ENCODE measurements around the gene ITGB5.

Gene ITGB5

DNA sequence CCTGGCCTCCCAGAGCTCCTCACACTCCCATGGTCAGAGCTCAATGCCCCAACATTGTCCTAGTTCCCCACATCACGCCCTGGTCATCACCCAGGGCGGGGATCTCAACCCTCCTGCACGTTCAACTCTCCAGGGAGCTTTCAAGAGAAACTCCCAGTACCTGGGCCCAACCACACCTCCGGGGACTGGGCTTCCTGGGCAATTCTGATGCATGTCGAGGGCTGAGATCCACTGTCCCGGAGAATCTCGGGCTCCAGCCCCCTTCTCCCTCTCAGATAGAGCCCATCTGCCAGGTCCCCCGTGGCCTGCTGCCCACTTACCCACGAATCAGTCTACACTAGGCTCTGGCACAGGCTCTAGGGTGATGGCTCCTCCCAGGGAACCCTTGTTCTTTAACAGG lies 117.7 kb downstream of the ITGB5 start:
- H3K27ac ChIP-seq (ENCODE audit: low read depth, low read length, severe bottlenecking) = no peak overlapping the region

DNA sequence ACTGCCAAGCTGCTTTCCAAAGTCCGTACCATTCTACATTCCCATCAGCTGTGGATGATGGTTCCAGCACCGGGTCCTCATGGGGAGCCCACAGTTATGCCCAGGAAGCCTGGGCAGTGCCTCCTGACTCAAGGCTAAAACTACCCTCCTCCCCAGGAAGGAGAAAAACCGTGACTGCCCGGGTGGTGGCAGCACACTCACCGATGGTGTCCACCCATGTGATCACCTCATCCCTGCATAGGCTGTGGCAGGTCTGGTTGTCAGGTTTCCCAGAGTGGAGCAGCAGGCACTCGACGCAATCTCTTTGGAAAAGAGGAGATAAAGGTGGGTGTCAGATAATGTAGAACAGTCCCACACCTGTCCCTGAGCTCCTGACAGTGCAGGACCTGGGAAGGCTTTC lies 118.4 kb downstream of the ITGB5 start:
- H3K27ac ChIP-seq (ENCODE audit: low read depth, low read length, severe bottlenecking) = no peak overlapping the region
- no peaks in the 10 kb centered on the region for H3K9me3 ChIP-seq (ENCODE audit: control insufficient read depth, low read length)
- WGBS, 2 experiments (ENCODE audit: insufficient coverage in 2 of 2) = 71 to 82% methylated on average over 3 to 4 of the region's 7 CpGs
- H3K4me3 ChIP-seq (ENCODE audit: extremely low read depth, insufficient read depth, low read length, poor library complexity, severe bottlenecking) = no peak overlapping the region
- H3K4me1 ChIP-seq (ENCODE audit: control insufficient read depth, insufficient read depth, low read length, poor library complexity, severe bottlenecking) = peaks cover 29% of the 10 kb centered on the region
- H3K36me3 ChIP-seq (ENCODE audit: control insufficient read depth, insufficient read depth, low read length) = peaks cover 46% of the 10 kb centered on the region

More for the DNA sequence above, 117.7 kb downstream of the ITGB5 start:
- H3K4me3 ChIP-seq (ENCODE audit: extremely low read depth, insufficient read depth, low read length, poor library complexity, severe bottlenecking) = no peak overlapping the region
- peaks cover 43% of the 10 kb centered on the region for H3K36me3 ChIP-seq (ENCODE audit: control insufficient read depth, insufficient read depth, low read length)
- peaks cover 34% of the 10 kb centered on the region for H3K4me1 ChIP-seq (ENCODE audit: control insufficient read depth, insufficient read depth, low read length, poor library complexity, severe bottlenecking)
- WGBS, 2 experiments (ENCODE audit: insufficient coverage in 2 of 2) = 89 to 95% methylated on average over 6 to 9 of the region's 9 CpGs
- no peaks in the 10 kb centered on the region for H3K9me3 ChIP-seq (ENCODE audit: control insufficient read depth, low read length)

DNA sequence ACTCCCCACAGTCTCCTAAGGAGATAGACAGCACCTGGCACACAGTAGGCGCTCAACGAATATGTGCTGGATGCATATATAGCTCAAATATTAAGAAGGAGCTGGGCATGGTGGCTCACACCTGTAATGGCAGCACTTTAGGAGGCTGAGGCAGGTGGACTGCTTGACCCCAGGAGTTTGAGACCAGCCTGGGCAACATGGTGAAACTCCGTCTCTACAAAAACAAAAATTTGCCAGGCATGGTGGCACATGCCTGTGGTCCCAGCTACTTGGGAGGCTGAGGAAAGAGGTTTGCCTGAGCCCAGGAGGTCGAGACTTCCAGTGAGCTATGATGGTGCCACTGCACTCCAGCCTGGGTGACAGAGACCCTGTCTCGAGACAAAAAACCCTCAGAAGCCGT lies 119.5 kb downstream of the ITGB5 start:
- Histone ChIP-seq H3K9me3 (ENCODE audit: control insufficient read depth, low read length) (no peaks in the 10 kb centered on the region), H3K36me3 (ENCODE audit: control insufficient read depth, insufficient read depth, low read length) (peaks cover 50% of the 10 kb centered on the region), H3K27ac (ENCODE audit: low read depth, low read length, severe bottlenecking) (no peak overlapping the region), H3K4me3 (ENCODE audit: extremely low read depth, insufficient read depth, low read length, poor library complexity, severe bottlenecking) (no peak overlapping the region), H3K4me1 (ENCODE audit: control insufficient read depth, insufficient read depth, low read length, poor library complexity, severe bottlenecking) (peaks cover 21% of the 10 kb centered on the region)
- 88 to 92% methylated on average over 5 to 6 of the region's 6 CpGs for WGBS, 2 experiments (ENCODE audit: insufficient coverage in 2 of 2)

DNA sequence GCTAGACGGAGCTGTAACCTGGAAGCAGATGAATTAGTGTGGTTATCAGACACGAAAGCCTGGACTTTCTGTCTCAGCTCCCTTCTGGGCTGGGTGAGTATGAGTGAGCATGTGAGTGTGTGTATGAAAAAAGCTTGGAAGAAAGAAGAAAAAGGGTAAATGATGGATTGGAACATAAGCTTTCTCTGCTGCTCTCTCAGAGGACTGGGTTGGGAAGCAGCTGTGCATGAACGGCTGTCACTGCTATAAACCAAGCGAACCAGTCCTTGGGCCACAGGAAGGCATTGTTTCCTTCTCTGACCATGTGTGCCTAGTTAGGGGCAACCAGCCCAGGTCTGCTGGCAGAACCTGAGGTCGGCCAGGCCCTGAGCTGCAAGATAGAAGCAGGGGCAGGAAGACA lies 119.9 kb downstream of the ITGB5 start:
- no peak overlapping the region for H3K27ac ChIP-seq (ENCODE audit: low read depth, low read length, severe bottlenecking)
- peaks cover 54% of the 10 kb centered on the region for H3K36me3 ChIP-seq (ENCODE audit: control insufficient read depth, insufficient read depth, low read length)
- peaks cover 21% of the 10 kb centered on the region for H3K4me1 ChIP-seq (ENCODE audit: control insufficient read depth, insufficient read depth, low read length, poor library complexity, severe bottlenecking)
- H3K9me3 ChIP-seq (ENCODE audit: control insufficient read depth, low read length) = no peaks in the 10 kb centered on the region
- WGBS, 2 experiments (ENCODE audit: insufficient coverage in 2 of 2) = 89 to 94% methylated on average over 3 to 5 of the region's 5 CpGs
- H3K4me3 ChIP-seq (ENCODE audit: extremely low read depth, insufficient read depth, low read length, poor library complexity, severe bottlenecking) = no peak overlapping the region

DNA sequence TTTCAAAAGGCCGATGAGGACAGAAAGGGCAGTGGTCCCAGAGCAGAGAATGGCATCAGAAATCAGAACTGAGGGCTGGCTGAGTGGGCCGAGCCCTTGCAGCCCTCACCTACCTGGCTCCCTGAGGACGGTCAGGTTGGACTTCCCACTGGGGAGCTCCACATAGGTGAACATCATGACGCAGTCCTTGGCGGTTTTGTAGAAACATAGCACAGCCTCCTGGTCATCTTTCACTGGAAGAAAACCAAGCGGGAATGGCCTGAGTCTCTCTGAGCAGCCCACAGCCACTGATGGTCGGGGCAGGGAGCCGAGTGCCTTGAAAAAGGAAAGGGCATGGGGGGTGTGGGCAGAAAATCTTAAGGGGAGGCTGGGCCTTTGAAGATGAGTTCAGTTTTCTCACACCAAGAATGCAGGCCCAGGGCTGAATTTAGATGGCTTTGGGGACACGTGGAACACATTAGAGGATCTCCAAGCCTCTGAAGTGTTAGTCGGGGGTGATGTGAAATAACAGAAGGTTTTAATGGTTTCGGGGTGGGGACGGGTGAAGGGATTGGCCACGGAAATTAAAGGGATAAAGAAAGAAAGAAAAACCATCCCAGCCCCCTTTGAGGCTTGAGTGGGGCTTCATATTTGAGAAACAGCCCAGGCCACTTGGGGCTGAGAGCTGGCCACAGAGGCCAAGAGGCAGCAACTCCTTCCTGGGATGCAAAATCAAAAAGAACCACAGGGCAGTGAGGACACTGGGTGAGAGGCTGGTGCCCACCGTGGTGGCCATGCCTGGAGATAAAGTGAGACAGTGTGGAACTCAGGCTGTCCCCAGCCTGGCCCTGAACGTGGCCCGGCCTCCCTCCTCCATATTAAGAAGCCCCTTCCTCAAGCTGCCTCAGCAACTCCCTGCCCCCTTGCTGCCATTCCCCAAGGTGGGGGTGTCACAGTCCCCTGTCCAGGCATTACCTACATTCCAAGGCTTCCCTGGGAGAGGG lies 120.8 kb downstream of the ITGB5 start:
- 93 to 97% methylated on average over 12 to 14 of the region's 16 CpGs for WGBS, 2 experiments (ENCODE audit: insufficient coverage in 2 of 2)
- Histone ChIP-seq H3K4me3 (ENCODE audit: extremely low read depth, insufficient read depth, low read length, poor library complexity, severe bottlenecking) (no peak overlapping the region), H3K27ac (ENCODE audit: low read depth, low read length, severe bottlenecking) (no peak overlapping the region), H3K9me3 (ENCODE audit: control insufficient read depth, low read length) (no peaks in the 10 kb centered on the region), H3K4me1 (ENCODE audit: control insufficient read depth, insufficient read depth, low read length, poor library complexity, severe bottlenecking) (peaks cover 20% of the 10 kb centered on the region), H3K36me3 (ENCODE audit: control insufficient read depth, insufficient read depth, low read length) (peaks cover 56% of the 10 kb centered on the region)

DNA sequence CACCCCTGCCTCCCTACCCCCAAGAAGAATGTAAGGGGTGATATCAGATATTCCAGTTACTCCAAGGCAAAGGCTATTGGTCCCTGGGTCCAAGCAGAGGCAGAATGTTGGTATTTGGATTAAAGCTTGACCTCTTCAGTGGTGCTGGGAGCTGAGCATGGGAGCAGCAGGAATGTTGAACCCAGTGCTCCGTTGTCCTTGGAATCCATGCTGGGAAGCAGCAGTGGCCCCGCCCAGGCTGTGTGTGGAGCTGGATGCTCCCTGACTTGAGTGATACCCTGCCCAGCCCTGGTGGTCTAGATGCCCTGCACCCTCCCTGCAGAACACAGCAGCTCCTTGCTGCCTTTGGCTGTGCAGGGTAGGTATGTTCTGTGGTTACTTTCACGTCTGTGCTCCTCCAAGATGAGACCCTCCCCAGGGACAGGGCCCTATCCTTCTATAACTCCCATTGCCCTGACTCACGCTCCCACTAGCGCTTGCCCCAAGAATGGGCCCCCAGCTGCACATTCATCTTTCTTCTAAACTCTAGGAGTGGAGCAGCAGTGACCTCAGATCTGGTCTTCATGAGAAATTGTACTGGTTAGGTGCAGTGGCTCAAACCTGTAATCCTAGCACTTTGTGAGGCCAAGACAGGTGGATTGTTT lies 121.8 kb downstream of the ITGB5 start:
- H3K4me1 ChIP-seq (ENCODE audit: control insufficient read depth, insufficient read depth, low read length, poor library complexity, severe bottlenecking) = peaks cover 16% of the 10 kb centered on the region
- no peak overlapping the region for H3K27ac ChIP-seq (ENCODE audit: low read depth, low read length, severe bottlenecking)
- peaks cover 56% of the 10 kb centered on the region for H3K36me3 ChIP-seq (ENCODE audit: control insufficient read depth, insufficient read depth, low read length)
- 90 to 94% methylated on average over 2 of the region's 5 CpGs for WGBS, 2 experiments (ENCODE audit: insufficient coverage in 2 of 2)
- no peaks in the 10 kb centered on the region for H3K9me3 ChIP-seq (ENCODE audit: control insufficient read depth, low read length)
- no peak overlapping the region for H3K4me3 ChIP-seq (ENCODE audit: extremely low read depth, insufficient read depth, low read length, poor library complexity, severe bottlenecking)

DNA sequence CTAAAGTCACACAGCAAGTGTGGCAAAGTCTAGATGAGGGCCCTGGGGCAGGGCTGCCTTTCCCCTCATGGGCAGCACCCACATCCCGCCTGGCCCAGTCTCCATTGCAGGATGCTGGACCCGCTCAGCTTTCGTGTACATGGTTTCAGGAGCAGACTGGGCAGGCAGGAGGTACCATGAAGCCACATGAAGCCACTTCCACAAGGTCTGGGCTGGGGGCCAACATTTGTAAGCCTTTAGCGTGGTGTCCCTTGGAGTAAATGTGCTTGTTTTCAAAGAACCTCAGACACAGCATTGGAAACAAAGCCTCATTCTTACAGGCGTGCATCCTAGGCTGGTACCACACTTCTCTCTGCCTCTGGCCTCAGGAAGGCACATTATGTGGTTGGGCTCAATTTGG lies 122.4 kb downstream of the ITGB5 start:
- 94 to 96% methylated on average over 3 to 5 of the region's 5 CpGs for WGBS, 2 experiments (ENCODE audit: insufficient coverage in 2 of 2)
- Histone ChIP-seq H3K36me3 (ENCODE audit: control insufficient read depth, insufficient read depth, low read length) (peaks cover 53% of the 10 kb centered on the region), H3K27ac (ENCODE audit: low read depth, low read length, severe bottlenecking) (no peak overlapping the region)

DNA sequence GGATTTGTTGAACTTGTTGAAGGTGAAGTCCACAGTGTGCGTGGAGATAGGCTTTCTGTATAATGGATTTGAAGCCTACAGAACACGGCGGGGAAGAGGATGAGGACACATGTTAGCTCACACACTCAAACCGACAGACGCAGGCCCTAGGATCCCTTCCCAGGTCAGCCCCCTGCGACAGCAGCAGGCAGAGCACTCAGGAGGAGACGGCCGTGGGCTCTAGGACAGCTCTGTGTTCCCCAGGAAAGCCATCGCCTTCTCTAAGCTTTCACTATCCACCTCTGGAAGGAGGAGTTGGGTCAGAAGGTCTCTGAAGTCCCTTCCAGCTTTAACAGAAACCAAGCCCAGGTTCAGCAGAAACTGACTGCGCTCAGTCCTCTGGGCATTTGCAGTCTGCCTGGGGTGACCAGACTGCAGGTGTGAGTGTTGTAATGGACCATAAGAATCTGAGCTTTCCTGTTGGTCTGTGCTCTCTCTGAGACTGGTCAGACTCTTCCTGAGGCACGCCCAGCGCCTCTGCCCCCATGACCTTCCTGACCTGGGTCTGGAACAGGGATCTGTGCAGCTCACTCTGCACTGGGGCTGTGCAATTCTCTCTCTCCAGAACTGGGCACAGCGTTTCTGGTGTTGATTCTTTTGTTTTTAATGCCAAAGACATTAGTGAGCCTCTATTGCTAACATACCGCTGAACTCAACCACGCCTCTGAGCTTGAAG lies 123.4 kb downstream of the ITGB5 start:
- WGBS, 2 experiments (ENCODE audit: insufficient coverage in 2 of 2) = 95 to 100% methylated on average over 11 to 13 of the region's 15 CpGs
- Histone ChIP-seq H3K9me3 (ENCODE audit: control insufficient read depth, low read length) (no peaks in the 10 kb centered on the region), H3K36me3 (ENCODE audit: control insufficient read depth, insufficient read depth, low read length) (peaks cover 45% of the 10 kb centered on the region), H3K27ac (ENCODE audit: low read depth, low read length, severe bottlenecking) (no peak overlapping the region), H3K4me1 (ENCODE audit: control insufficient read depth, insufficient read depth, low read length, poor library complexity, severe bottlenecking) (peaks cover 17% of the 10 kb centered on the region), H3K4me3 (ENCODE audit: extremely low read depth, insufficient read depth, low read length, poor library complexity, severe bottlenecking) (no peak overlapping the region)

More for the DNA sequence above, 122.4 kb downstream of the ITGB5 start:
- no peak overlapping the region for H3K4me3 ChIP-seq (ENCODE audit: extremely low read depth, insufficient read depth, low read length, poor library complexity, severe bottlenecking)
- H3K4me1 ChIP-seq (ENCODE audit: control insufficient read depth, insufficient read depth, low read length, poor library complexity, severe bottlenecking) = peaks cover 11% of the 10 kb centered on the region
- no peaks in the 10 kb centered on the region for H3K9me3 ChIP-seq (ENCODE audit: control insufficient read depth, low read length)

DNA sequence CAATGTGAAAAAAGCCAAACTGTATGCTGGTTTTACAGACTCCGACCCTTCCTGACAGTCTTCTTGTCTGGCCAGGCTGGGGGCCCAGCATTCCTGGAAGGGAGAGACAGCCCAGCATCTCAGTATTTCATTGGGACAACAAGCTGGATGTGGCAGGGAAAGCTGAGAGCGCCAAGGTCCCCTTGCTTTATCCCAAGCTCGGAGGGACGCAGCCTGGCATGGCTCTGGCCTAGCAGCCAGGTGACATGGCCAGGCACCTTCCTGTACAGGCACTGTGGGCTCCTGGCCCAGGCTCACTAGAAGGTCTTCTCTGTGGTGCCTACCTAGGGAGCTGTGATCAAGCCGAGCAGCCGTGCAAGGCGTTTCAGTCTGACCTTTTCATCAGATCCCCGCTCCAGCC lies 124.0 kb downstream of the ITGB5 start:
- no peak overlapping the region for H3K27ac ChIP-seq (ENCODE audit: low read depth, low read length, severe bottlenecking)
- H3K4me3 ChIP-seq (ENCODE audit: extremely low read depth, insufficient read depth, low read length, poor library complexity, severe bottlenecking) = no peak overlapping the region
- H3K36me3 ChIP-seq (ENCODE audit: control insufficient read depth, insufficient read depth, low read length) = peaks cover 39% of the 10 kb centered on the region

DNA sequence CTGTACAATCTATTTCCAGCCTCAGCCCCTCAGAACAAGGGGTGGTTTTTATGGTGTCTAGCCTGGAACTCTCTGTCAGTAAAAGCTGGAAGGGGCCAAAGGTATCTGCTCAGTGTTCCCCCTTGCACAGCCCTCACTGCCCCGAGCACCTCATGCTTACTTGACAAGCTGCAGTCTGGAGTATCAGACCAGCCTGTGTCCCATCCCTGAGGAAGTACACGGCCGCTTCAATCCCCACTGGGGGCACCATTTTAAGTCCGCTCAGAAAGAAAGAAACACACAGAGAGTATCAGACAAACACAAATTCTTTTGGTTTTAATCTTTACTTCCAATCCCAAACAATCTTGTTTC lies 124.5 kb downstream of the ITGB5 start:
- H3K9me3 ChIP-seq (ENCODE audit: control insufficient read depth, low read length) = no peaks in the 10 kb centered on the region
- H3K27ac ChIP-seq (ENCODE audit: low read depth, low read length, severe bottlenecking) = no peak overlapping the region
- 92 to 100% methylated on average over 4 of the region's 4 CpGs for WGBS, 2 experiments (ENCODE audit: insufficient coverage in 2 of 2)
- no peak overlapping the region for H3K4me3 ChIP-seq (ENCODE audit: extremely low read depth, insufficient read depth, low read length, poor library complexity, severe bottlenecking)
- H3K4me1 ChIP-seq (ENCODE audit: control insufficient read depth, insufficient read depth, low read length, poor library complexity, severe bottlenecking) = peaks cover 19% of the 10 kb centered on the region
- peaks cover 35% of the 10 kb centered on the region for H3K36me3 ChIP-seq (ENCODE audit: control insufficient read depth, insufficient read depth, low read length)

More for the DNA sequence above, 124.0 kb downstream of the ITGB5 start:
- no peaks in the 10 kb centered on the region for H3K9me3 ChIP-seq (ENCODE audit: control insufficient read depth, low read length)
- 94 to 95% methylated on average over 8 of the region's 8 CpGs for WGBS, 2 experiments (ENCODE audit: insufficient coverage in 2 of 2)
- H3K4me1 ChIP-seq (ENCODE audit: control insufficient read depth, insufficient read depth, low read length, poor library complexity, severe bottlenecking) = peaks cover 17% of the 10 kb centered on the region
